ENCODE measurements around the gene TRAIP. TPM values are rescaled to one million over a fixed set of nuclear protein-coding genes. Genes with fewer than 3 reads are reported as not detected.

The TRAIP gene
- total RNA-seq, 2 experiments from 2014 or later, result 25.1 to 28.1 TPM

GRCh38 chr3:49780080-49780974 is 76.0 kb downstream of the TRAIP start:
- Mint-ChIP-seq H3K4me1 (peaks cover 45% of the 10 kb centered on the region), H3K4me3 (no peak overlapping the region), H3K36me3 (ENCODE audit: low read depth) (peaks cover 28% of the 10 kb centered on the region), H3K27ac (no peak overlapping the region), H3K27me3 (no peaks in the 10 kb centered on the region), H3K9me3 (ENCODE audit: low read depth) (no peaks in the 10 kb centered on the region)
- POLR2A ChIA-PET, result no interaction called here
- CTCF ChIA-PET, result interaction anchor here (0.6 kb wide), 1 partner anchor 435 kb away, joined by 3 read pairs; no protein-coding TSS in a partner anchor
- ATAC-seq (no peak), DNase-seq (no peak)
- intact Hi-C loops (cut with DNase I, micrococcal nuclease), result no loop called here

- peaks cover 46% of the 10 kb centered on the region for H3K4me1 Mint-ChIP-seq
- H3K36me3 Mint-ChIP-seq (ENCODE audit: low read depth), result peaks cover 25% of the 10 kb centered on the region
- intact Hi-C loops (cut with DNase I, micrococcal nuclease), result no loop called here
- H3K27me3 Mint-ChIP-seq, result no peaks in the 10 kb centered on the region
- DNase-seq (no peak), ATAC-seq (no peak)
- ChIA-PET CTCF (interaction anchor here (0.6 kb wide), 2 partner anchors 436 to 513 kb away, joined by 3 to 5 read pairs; partner anchors contain the start of gene IFRD2), POLR2A (no interaction called here)
- H3K27ac Mint-ChIP-seq, result no peak overlapping the region
- H3K4me3 Mint-ChIP-seq, result no peak overlapping the region
- no peaks in the 10 kb centered on the region for H3K9me3 Mint-ChIP-seq (ENCODE audit: low read depth)
Measured at GRCh38 chr3:49779358-49780079, 76.8 kb downstream of the TRAIP start.

Small RNA genes within 50 kb of the gene (microRNA-seq; reads per million reads assigned to microRNA genes)
- not detected for gene MIR5193 (ENCODE audit: borderline replicate concordance)

Other genes starting within 250 kb of the TRAIP start
- gene APEH, start 182.2 kb downstream of the TRAIP start, total RNA-seq, result 100 to 1,000 TPM; 110 to 137 TPM
- gene MST1, start 167.1 kb downstream of the TRAIP start, total RNA-seq, result 1 to 10 TPM; 8.7 to 9.7 TPM
- 10 to 100 TPM; 25.2 to 32.7 TPM for gene RNF123, start 167.0 kb downstream of the TRAIP start, total RNA-seq
- gene AMIGO3, start 136.9 kb downstream of the TRAIP start, total RNA-seq, result under 1 TPM in 1 of 2 experiments, not detected in 1; 0.07 TPM
- 10 to 100 TPM; 21.0 to 32.1 TPM for gene GMPPB, start 132.6 kb downstream of the TRAIP start, total RNA-seq
- 10 to 100 TPM; 29.1 to 31.0 TPM for gene IP6K1, start 70.0 kb downstream of the TRAIP start, total RNA-seq
- gene CDHR4, start 56.7 kb downstream of the TRAIP start, total RNA-seq, result under 1 TPM in 1 of 2 experiments, not detected in 1; 0.32 TPM
- gene INKA1, start 53.3 kb downstream of the TRAIP start, total RNA-seq, result under 1 TPM; 0.50 to 0.70 TPM
- 10 to 100 TPM; 85.5 to 85.7 TPM for gene UBA7, start 42.6 kb downstream of the TRAIP start, total RNA-seq
- 1 to 10 TPM; 1.1 to 1.3 TPM for gene CAMKV, start 13.3 kb upstream of the TRAIP start, total RNA-seq
- 1 to 10 TPM in 1 of 2 experiments, under 1 TPM in 1; 0.86 to 1.2 TPM for gene MST1R, start 47.3 kb upstream of the TRAIP start, total RNA-seq
- gene MON1A, start 73.2 kb upstream of the TRAIP start, total RNA-seq, result 1 to 10 TPM; 7.5 to 8.3 TPM
- gene RBM6, start 83.6 kb upstream of the TRAIP start, total RNA-seq, result 10 to 100 TPM; 69.3 to 75.1 TPM
- 100 to 1,000 TPM; 118 to 131 TPM for gene RBM5, start 232.4 kb upstream of the TRAIP start, total RNA-seq

Measured in activated CD4-positive, alpha-beta T cell treated with anti-CD3 and anti-CD28 coated beads for 36 hours (primary cell).